SHP77 (cell line): ENCODE data around the gene MAPK8IP3.
"Not testable (repeated sequence)": the region's sequence is repeated elsewhere in the genome, so short reads cannot be mapped to it uniquely, and the experiment has no call there.

Experiments
- DNase-seq, 2 experiments: peaks; one replicate each; lab custom pipeline; 2025; lab: John Stamatoyannopoulos, UW

Gene MAPK8IP3

DNA sequence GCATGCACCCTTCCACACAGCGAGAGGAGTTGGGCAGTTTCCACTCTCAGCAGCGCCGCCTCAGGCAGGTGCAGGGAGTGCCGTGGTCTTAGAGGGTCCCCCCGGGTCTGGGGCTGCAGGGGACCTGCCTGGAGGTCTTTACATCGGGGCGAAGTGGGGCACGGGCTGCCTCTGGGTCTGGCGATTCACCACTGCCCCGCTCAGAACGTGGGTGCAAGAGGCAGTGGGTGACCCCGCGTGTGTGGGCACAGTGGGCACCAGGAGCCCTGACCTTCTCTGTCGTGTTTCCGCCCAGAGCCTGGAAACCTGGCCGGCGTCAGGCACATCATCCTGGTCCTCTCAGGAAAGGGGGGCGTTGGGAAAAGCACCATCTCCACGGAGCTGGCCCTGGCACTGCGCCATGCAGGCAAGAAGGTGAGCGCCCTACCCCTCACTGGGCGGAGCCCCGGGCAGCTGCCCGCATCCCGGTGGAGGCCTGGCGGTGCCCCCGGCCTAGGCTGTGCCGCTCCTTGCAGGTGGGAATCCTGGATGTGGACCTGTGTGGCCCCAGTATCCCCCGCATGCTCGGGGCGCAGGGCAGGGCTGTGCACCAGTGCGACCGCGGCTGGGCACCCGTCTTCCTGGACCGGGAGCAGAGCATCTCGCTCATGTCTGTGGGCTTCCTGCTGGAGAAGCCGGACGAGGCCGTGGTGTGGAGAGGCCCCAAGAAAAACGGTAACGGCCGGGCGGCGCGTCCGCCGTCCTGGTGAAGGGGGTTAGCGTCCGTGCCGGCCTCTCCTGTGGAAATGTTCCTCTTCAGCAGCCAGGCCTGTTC, 80.5 kb downstream of the MAPK8IP3 start:
- no peak for DNase-seq

DNA sequence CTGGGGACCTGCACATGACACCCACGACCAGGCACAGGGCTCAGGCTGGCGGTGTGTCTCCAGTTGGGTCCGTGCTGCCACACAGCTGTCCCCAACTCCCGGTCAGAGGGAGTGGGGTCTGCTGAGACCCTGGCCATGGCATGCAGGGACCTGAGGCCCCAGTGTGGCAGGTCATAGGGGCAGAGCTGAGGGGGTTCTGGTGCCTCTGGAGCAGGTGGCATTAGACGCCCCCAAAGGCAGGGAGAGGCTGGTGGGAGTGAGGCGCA, 81.0 kb downstream of the MAPK8IP3 start:
- no peak for DNase-seq

DNA sequence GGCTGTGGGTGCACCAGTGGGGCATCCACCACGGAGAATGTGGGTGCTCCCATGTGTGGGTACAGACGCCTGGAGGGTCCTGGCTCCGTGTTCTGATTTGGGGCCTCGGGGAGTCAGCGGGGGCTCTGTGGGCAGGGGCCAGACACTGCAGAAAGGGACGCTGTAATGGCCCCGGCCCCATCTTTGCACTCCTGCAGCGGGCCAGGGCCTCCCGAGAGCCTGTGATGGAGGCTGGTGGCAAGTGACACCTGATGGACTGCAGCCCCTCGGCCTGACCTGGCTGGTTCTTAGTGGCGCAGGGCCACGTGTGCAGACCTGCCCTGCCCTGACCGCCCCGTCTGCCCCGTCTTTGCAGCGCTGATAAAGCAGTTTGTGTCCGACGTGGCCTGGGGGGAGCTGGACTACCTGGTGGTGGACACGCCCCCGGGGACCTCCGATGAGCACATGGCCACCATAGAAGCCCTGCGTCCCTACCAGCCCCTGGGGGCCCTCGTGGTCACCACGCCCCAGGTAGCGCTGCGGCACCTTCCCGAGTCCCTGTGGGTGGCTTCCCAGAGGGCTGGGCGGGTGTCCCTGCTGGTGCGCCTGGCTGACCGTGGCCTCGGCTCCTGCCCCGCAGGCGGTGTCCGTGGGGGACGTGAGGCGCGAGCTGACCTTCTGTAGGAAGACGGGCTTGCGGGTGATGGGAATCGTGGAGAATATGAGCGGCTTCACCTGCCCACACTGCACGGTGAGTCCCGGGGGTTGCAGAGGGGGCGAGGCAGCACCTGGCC, 81.5 kb downstream of the MAPK8IP3 start:
- no peak for DNase-seq

DNA sequence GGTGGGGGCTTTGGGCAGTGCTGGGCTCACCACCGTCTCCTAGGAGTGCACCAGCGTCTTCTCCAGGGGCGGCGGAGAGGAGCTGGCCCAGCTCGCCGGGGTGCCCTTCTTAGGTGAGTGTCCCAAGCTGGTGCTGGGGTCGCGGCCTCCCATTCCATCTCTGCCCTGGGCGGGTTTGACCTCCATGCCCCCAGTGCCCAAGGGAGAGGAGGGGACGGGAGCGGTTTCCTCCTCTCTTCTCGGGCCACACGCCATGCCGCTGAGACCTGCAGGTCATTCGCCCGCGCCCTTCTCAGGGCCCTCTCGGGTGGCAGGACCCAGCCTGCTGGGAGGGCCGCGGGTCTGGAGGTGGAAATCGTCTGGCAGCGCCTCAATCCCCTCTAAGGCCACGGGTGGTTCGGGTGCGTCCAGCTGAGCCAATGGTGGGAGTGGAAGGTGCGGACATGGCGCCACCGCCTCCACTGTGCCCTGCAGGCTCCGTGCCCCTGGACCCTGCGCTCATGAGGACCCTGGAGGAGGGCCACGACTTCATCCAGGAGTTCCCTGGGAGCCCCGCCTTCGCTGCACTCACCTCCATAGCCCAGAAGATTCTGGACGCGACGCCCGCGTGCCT, 82.2 kb downstream of the MAPK8IP3 start:
- DNase-seq, result no peak

DNA sequence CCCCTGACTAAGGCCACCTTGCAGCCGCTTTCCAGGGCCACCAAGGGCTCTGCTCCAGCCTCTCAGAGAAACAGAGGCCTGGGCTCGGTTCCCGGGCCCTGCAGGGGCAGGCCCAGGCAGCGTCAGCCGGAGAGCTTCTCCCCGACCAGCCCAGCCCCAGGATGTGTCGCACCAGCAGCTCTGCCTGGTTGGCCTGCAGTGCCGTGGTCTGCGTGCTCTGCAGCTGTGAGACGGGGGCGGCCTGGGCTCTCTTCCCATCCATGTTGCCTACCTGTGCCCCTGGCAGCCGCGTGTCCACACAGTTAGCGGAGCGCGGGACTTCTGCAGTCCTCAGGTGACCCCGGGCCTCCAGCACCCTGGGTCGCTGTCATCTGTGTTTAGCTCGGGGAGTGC, 82.7 kb downstream of the MAPK8IP3 start:
- no peak for DNase-seq

DNA sequence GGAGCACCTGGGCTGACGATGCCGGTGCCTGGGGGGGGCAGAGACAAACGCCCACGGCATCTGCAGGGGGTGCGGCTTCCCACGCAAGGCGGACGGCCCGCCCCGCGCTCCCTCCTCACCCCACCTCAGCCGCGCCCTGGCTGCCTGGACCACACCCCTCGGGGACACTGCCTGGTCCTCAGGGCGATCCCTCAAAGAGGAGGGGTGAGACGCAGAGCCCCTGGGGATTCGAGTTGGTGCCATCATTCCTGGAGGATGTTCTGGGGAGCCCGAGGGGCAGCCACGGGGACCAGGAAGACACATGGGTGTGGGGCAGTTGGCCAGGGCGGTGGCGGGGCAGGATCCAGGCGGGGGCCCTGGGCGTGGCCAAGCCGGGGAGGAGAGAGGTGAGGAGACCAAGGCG, 83.6 kb downstream of the MAPK8IP3 start:
- DNase-seq, result no peak

DNA sequence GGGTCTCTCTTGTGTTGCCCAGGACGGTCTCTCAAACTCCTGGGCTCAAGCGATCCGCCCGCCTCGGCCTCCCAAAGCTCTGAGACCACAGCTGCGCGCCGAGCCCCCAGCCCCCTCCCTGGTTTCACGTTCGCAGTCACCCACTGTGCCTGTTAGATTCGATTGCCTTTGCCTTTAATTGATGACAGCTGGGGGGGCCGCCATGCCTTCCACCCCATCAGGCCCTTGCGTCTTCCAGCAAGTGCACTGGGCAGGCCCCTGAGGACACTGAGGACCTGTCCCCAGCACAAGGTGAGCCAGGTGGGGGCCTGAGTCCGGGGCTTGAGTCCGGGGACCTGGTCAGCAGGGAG, 84.2 kb downstream of the MAPK8IP3 start:
- no peak for DNase-seq

DNA sequence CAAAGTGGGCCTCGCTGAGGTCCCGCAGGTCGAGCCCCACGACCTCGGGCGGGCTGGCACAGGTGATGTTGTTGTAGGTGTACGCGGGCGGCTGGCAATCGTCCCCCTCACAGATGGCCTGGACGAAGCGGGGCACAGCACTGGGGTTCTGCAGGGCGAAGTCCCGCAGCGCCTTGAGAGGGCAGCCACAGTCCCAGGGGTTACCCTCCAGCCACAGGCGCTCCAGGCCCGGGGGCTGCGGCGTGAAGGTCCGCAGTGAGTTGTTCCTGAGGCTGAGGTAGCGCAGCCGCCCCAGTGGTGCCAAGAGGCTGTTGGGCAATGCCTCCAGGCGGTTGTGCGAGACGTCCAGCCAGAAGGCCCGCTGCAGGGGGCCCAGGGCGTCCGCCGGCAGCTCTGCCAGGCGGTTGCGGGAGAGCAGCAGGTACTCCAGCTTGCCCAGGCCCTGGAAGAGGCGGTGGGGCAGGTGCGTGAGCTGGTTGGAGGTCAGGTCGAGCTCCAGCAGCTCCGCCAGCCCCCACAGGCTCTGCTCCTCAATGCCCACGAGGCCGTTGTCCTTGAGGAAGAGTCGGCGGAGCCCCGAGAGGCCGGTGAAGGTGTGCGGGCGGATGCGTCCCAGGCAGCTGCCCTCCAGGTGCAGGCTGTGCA, 84.7 kb downstream of the MAPK8IP3 start:
- DNase-seq, result no peak

DNA sequence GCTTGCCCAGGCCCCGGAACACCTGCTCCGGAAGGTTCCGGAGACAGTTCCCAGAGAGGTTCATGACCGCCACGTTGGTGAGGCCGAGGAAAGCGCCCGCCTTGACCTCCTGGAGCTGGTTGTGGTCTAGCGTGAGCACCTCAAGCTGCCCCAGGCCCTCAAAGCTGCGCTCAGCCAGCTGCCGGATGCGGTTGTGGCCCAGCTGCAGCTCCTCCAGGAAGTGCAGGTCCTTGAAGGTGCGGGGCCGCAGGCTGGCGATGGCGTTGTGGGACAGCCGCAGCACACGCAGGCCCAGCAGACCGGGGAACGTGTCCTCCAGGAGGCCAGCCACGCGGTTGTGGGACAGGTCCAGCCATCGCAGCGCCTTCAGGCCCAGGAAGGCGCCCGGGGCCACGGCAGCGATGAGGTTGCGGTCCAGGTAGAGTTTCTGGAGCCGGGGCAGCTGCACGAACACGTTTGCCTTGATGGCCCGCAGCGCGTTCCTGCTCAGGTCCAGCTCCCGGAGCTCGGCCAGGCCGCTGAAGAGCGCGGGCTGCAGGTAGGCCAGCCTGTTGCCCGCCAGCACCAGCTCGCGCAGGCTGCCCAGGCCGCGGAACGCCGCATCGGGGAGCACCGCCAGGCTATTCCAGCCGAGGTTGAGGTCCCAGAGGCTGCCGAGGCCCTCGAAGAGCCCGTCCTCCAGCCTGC, 85.4 kb downstream of the MAPK8IP3 start:
- no peak for DNase-seq

DNA sequence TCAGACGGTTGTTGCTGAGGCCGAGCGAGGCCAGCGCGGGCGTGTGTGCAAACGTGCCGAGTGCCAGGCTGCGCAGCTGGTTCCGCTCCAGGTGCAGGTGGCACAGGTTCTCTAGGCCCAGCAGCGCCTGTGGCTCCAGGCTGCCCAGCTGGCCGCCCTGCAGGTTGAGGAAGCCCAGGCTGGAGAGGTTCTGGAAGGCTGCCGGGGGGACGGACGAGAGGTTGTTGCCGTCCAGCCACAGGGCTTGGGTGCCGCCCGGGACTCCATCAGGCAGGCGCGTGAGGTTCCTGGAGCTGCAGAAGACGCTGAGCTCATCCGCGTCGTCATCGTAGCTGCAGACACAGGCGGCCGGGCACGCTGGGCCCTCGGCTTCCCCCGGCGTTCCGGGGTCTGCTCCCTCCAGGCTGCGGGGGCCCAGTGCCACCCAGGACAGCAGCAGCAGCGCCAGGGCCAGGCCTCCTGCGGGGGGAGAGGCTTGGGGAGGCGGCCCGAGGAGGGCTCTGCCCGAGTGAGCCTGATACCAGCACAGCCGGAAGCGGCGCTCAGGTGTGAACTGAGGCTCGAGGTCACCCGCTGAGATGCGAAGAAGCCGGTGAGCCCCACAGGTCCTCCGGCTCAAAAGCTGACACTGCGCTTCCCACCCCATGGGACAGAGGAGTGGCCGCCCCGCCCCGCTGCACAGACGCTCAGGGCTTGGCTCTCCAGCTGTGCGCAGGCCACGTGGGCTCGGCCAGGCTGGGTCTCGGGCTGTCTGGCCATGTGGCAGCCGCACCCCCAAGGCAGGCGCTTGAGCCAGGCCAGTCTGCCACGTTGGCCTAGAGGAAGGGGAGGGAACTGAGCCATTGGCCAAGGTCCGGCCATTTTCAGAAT, 86.2 kb downstream of the MAPK8IP3 start:
- no peak for DNase-seq

DNA sequence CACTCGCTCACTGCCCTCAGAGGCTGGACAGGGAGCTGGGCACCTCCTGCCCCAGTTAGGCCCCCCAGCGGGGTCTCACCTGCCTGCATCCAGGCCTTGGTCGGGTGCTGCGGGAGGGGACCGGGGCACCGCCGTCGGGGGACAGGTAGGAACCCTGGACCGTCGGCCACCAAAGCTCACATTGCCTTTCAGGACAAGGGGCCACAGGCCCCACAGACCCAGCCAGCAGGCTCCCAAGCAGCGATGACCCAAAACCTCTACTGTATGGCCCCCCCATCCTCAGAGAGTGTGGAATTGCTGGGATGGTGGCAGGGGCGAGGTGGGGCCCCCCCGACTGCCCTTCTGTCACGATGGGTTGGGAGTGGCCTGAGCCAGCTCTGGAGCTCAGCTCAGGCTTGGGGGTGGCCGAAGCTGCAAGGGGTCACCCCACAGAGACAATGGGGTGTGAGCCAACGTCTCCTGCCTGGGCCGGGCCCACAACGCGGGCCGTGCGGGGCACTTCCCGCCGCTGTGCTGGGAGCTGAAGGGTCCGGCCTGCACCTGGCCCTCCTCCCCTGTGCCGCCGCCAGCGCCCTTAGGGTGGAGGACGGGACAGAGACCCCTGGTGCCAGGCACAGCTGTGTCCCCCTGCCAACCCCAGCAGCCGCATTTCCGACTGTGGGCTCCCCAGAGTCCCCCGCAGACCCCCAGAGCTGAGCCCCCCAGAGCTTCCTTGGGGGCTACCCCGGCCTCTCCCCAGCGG, 87.0 kb downstream of the MAPK8IP3 start:
- no peak for DNase-seq

DNA sequence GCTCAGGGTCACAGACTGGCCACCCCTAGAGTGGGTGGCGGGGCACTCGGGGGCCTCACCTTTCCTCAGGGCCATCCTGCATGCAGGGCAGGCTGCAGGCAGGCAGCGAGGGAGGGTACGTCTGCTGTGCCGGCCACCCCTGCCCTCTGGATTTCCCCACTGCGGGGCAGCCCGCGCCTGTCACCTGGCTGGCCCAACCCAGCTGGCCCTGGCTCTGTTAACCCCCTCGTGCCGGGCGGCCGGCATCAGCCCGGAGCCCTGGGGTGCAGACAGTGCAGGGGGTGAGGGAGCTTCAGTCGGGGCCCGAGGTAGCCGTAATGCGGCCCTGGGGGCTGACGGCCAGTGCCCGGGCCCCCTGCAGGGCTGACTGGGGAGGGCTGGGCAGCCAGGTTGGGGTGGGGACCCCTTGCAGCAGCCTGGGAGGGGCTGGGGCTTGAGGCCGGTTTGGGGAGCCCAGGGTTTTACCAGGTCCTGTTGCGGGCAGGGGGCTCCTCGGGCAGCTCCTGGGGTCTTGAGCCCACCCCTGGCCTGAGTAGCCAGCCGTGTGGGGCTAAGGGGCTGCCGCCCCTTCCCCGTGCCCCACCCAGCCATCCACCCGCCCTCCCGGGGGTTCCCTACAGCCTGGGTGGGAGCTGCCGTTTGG, 87.7 kb downstream of the MAPK8IP3 start, which contains the start of gene IGFALS:
TSS of gene IGFALS (minus strand) at position 128 of the 643 bp plus-strand sequence. CDS start at position 75, 53 bp downstream.
- DNase-seq, result peak in 1 of 2 experiments; percentile 21

DNA sequence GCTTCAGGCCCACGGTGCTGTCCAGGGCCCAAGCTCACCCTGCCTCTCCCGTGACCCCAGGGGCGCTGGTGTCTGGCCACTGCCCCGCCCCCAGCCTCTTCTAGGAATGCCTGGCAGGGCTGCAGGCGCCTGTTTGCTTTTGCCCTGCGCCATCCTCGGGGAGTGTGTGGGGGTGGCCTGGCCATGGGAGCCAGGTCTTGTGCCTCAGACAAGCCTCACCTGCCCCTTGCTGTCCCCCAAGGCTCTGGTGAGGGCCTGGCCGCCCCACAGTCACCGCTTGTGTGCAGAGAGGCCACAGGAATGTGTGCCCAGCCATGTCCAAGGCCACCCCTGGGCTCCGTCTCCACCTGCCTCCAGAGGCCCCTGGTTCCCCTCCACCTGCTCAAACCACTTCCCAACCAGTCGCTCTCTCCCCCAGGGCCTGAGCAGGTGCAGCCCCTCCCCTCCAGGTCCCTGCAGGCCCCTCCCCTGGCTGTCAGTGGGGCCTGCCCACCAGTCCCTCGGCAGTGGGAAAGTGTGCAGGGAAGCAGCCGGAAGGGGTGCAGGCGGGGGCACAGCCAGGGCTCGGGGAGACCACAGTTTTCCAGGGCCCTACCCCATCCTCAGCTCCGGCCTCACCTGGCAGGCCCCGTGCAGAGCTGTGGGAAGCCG, 88.4 kb downstream of the MAPK8IP3 start:
- DNase-seq, result peak in 1 of 2 experiments; percentile 45

DNA sequence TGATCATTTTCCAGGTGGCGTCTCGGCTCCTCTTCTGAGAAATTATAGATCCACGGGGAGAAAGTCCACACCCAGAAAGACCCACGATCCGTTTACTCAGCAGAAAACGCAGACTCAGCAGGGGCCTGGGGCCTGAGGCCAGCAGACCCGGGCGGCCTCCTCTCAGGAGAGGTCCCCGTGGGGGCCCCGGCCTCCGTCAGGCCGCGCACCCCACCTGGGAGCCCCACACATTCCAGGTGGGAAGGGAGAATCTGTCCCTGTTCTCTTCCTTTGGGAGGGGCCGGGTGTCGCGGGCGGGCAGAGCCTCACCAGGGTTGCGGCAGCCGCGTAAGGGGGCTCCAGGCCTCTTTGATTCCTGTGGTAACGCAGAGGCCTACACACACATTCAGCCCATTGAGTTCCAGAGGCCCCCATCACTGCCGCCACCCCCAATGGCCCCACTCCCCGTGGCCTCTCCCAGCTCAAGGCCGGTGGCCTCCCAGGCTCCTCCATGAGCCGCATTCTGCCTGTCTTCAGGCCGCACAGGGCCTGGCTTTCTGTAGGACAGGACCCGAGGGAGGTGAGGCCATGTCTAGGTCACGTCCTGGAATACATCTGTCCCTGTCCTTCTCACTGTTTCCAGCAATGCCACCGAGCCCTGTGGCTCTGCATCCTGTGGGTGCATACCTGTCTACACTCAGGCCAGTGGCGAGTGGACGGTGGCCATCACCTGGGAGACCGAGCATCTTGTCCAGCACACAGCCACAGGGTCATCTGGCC, 89.1 kb downstream of the MAPK8IP3 start:
- DNase-seq, result no peak

DNA sequence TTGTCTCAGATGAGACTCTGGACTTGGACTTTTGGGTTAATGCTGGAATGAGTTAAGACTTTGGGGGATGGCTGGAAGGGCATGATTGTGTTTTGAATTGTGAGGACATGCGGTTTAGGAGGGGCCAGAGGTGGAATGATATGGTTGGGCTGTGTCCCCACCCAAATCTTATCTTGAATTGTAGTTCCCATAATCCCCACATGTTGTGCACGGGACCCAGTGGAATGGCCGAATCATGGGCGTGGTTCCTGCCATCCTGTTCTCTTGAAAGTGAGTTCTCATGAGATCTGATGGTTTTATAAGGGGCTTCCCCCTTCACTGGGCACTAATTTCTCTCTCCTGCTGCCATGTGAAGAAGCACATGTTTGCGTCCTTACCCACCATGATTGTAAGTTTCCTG, 93.3 kb downstream of the MAPK8IP3 start:
- DNase-seq, result not testable (repeated sequence)

DNA sequence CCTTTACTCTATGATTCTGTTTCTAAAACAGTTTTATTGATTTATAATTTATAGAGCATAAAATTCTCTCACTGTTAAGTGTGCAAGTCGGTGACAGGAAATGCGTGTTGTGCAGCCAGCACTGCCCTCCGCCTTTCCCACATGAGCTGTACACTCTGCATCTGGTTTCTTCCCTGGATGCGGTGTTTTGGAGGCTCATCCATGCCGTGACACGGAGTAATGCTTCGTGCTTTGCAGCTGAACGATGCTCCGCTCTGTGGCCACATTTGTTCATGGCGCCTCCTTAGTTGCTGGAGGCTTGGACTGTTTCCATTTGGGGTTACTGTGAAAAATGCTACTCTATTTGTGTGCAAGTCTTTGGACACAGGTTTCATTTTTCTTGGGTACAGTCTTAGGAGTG, 94.7 kb downstream of the MAPK8IP3 start:
- no peak for DNase-seq

DNA sequence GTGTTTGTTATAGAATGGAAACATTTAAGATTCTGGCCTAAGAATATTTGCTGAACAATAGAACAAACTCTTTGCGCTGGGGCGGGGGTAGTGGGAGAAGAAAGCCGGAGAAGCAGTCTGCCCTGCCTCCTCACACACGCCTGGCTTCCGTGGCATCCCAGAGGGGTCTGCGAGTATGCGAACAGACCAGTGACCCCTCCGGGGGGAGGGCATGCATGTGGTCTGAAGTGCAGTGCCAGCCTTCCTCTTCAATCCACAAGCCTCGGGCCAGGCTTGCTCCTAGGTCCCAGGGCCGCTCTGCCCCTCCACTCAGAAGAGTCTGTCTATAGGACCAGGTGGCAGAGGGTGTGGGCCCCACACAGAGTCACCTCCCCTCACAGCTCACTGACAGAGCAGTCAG, 101.6 kb downstream of the MAPK8IP3 start:
- DNase-seq, result no peak

DNA sequence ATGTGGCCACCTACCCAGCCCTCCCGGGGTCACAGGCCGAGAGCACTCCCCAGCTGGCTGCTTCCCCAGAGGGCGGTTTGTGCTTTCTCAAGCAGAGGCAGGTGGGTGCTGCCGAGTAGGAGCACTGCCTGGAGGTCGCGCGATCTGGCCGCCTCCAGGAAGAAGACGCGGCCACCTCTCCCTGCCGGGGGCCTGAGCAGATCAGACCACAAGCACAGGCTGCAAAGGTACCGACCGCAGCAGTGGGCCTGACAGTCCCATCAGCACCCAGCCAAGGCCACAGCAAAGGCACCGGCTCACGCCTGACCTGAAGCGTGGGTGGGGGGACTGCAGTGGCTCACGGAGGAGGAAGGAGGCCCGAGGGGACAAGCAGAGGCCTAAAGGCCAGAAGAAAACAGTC, 102.7 kb downstream of the MAPK8IP3 start:
- DNase-seq, result no peak
